Endometrial microvascular endothelial cells (primary cell): ENCODE results near the gene KLHL18. TPM values are rescaled to one million over a fixed set of nuclear protein-coding genes. Genes with fewer than 3 reads are reported as not detected.
"Not testable (repeated sequence)": the region's sequence is repeated elsewhere in the genome, so short reads cannot be mapped to it uniquely, and the experiment has no call there.

ENCODE experiments used
- in situ Hi-C: cut with HindIII; loops from 2 replicates; pipeline ENCODE4 v1.10.0; 2017; ENCODE audit warnings: low sequenced_read_pairs, low pct_unique_long_range_greater_than_20kb; ENCODE audit errors: inconsistent ontology term
- total RNA-seq: library from RNA; depleted of rRNA; stranded (reverse); fragments of >200 nt; gene quantifications from one replicate; pipeline ENCODE4 v1.2.3, GENCODE V29; 2015; ENCODE audit errors: inconsistent ontology term

KLHL18 gene
- total RNA-seq, 1 donor from 2014 or later = 37.4 TPM

- in situ Hi-C loops = no loop called here
Observed at GRCh38 chr3:47344971-47345370, 62.2 kb downstream of the KLHL18 start.

- in situ Hi-C loops = no loop called here
Observed at GRCh38 chr3:47347217-47347801, 64.6 kb downstream of the KLHL18 start.

DNA sequence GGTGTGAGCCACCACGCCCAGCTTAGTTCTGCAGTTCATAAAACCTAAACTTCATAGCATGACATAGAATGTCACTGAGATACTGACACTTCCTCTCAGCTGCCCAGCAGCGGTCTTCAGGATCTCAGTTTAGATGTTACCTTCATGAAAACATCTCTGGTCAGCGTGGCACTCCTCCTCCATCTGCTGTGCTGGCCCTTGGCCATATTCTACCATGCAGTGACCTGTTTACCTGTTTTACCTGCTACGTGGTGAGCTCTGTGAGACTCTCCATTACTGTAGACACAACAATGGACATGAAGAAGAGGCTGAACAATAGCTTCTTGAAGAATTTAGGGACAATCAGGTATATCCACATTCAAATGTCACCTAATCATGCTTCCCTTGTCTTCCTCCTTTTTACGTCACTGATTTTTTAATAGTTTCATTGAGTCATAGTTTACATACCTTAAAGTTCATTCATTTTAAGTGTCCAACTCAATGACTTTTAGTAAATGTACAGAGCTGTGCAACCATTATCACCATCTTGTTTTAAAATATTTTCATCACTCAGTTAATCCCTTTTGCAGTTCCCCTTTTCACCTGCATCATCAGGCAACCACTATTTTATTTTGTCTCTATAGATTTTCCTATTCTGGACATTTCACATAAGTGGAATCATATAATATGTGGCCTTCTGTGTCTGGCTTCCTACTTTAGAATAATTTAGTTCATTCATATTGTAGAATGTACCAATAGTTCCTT, 65.8 kb downstream of the KLHL18 start:
- in situ Hi-C loops = no loop called here

- in situ Hi-C loops = no loop called here
Observed at GRCh38 chr3:47355010-47355409, 72.3 kb downstream of the KLHL18 start.

DNA sequence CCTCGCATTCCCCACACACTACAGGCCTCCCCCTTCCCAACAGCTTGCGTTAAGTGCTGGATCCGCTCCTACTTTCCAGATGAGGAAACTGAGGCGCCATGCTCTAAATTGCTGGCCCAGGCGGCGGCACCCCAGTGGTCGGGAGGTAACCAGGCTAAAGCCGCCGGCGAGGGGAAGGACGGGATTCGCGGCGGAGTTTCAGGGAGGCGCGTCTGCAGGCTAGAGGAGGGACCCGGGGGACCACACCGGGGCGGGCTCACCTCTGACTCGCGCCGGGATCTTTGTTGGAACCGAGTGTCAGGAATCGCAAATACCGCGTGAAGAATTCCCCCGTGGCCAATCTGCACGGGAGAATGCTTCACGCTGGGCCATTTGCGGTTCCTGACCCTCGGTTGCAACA, 73.5 kb downstream of the KLHL18 start:
- in situ Hi-C loops = no loop called here

- in situ Hi-C loops = no loop called here
Observed at GRCh38 chr3:47359323-47359722, 76.6 kb downstream of the KLHL18 start.

- in situ Hi-C loops = not testable (repeated sequence)
Observed at GRCh38 chr3:47360110-47360517, 77.4 kb downstream of the KLHL18 start.

DNA sequence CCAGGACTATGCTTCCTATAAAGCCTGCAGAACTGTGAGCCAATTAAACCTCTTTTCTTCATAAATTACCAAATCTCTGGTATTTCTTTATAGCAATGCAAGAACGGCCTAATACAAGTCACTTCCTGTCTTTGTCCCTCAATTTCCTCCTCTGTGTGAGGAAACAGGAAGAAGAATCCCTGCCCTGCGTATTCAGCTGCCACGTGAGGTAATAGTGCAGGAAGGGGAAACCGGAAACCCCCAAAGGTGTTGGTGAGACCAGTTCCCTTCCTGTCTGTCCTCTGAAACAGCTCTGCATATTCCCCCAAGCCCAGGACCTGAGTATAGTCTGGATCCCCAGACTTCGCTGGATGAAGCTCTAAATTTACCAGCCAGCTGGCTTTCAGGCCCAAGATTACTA, 80.0 kb downstream of the KLHL18 start:
- in situ Hi-C loops = no loop called here

DNA sequence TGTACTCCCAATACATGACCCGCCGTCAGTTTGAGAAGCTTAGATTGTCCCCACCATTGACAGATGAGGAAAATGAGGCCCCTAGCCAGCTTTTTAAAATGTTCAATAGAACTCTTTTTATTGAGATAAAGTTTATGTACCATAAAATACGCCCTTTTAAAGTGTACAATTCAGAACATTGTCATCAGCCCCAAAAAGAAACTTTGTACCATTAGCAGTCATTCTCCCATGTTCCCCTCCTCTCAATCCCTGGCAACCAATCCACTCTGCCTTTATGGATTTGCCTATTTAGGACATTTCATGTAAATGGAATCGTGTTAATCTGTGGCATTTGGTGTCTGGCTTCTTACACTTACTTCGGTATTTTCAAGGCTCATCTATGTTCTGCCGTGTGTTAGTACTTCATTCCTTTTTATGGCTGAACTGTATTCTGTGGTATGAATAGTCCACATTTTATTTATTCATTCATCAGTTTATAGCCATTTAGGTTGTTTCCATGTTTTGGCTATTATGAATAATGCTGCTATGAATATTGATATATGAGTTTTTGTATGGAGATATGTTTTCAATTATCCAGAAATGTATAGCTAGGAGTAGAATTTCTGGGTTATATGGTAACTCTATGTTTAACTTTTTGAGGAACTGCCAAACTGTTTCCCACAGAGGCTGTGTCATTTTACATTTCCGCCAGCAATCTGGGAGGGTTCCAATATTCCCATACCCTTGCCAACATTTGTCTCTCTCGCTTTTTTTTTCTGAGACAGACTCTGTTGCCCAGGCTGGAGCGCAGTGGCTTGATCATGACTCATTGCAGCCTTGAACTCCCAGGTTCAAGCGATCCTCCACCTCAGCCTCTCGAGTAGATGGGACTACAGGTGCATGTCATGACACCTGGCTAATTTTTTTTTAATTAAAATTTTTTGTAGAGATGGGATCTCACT, 82.7 kb downstream of the KLHL18 start:
- in situ Hi-C loops = no loop called here

GRCh38 chr3:47366833-47367232, 84.1 kb downstream of the KLHL18 start:
- in situ Hi-C loops = no loop called here

DNA sequence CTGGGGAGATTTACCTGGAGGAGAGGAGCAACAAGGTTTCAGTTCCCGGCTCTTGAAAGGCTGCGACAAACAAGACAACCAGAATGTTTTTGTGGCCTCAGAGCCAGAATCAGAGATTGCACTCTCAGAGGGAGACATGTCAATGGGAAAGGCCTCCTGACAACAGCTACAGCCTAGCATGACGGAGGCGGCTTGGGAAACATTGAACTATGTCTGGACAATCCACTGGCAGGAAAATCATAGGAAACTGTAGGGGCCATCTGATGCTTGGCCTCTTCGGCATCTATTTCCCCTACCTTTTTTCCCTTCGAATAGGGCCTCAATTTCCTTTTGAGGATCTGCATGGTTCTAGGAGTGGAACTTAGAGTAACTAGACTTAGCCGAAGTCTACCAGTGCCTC, 84.9 kb downstream of the KLHL18 start:
- in situ Hi-C loops = no loop called here

- in situ Hi-C loops = not testable (repeated sequence)
Observed at GRCh38 chr3:47370020-47370419, 87.3 kb downstream of the KLHL18 start.

DNA sequence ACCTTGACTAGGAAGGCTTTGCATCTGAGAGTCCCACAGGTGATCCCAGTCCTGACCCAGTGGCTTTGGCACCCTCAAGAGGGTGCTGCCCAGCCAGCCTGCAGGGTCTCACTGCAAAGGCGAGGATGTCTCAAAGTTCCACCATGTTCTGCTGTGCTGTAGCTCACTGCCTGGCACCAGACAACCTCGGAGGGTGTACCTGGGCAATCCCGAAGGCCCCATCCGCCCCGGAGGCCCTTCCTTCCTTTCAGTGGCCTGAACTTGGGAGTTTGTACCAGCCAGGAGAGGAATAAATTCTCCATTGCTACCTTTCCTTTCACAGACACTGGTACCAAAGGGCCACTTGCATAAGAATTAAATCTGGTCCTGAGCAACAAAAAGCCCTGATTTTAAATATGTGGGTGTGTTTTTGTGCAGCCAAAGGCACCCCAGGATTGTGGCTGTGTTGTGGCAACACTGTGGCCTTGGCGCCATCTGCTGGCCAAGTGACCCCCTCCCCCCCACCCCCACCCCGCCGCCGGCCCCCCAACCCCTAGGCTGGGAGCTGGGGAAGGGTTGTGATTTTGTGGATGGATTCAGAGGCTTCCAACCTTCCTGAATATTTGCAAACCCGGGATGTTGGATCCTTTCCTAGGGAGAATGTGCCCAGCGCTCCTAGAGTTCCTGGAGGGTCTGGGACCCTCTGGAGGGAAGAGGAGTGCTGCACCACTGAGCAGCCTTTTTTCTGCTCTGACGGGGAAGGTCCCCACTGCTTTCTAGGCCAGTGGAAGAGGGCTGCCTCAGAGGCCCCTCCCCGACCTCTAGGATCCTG, 88.3 kb downstream of the KLHL18 start:
- in situ Hi-C loops = no loop called here

GRCh38 chr3:47374587-47374986, 91.8 kb downstream of the KLHL18 start:
- in situ Hi-C loops = no loop called here

- in situ Hi-C loops = no loop called here
Observed at GRCh38 chr3:47376393-47376792, 93.6 kb downstream of the KLHL18 start.

GRCh38 chr3:47377186-47377585, 94.4 kb downstream of the KLHL18 start:
- in situ Hi-C loops = no loop called here

DNA sequence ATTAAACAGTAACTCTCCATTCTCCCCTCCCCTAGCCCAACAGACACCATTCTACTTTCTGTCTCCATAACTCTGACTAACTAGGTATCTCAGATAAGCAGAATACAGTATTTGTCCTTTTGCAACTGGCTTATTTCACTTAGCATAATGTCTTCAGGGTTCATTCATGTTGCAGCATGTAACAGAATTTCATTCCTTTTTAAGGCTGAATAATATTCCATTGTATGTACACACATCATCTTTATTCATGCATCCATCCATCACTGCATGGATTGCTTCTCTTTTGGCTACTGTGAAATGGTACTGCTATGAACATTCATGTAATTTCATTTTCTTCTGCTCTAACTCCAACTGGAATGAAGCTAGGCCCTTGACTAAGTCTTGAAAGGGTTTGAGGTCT, 96.1 kb downstream of the KLHL18 start:
- in situ Hi-C loops = no loop called here

DNA sequence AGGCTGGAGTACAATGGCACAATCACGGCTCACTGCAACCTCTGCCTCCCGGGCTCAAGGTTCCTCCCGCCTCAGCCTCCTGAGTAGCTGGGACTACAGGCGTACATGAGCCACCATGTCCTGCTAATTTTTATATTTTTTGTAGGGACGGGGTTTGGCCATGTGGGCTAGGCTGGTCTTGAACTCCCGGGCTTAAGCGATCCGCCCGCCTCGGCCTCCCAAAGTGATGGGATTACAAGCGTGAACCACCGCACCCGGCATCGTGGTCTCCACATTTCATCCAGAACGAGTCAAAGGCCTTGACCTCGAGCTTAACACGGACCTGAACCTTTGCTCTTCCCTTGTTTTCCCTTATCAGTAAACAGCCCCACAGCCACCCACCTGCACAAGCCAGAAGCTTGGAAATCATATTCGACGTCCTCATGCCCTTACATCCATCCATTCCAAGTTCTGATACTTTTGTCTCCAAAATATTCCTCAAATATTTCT, 96.7 kb downstream of the KLHL18 start:
- in situ Hi-C loops = no loop called here
